ENCODE results near the gene ALG14.
"Not testable (repeated sequence)": the region's sequence is repeated elsewhere in the genome, so short reads cannot be mapped to it uniquely, and the experiment has no call there.

ALG14 gene

GRCh38 chr1:95041491-95042165, 31.1 kb downstream of the ALG14 start:
- peak; percentile 87 for DNase-seq (ENCODE audit: low read depth)

DNA sequence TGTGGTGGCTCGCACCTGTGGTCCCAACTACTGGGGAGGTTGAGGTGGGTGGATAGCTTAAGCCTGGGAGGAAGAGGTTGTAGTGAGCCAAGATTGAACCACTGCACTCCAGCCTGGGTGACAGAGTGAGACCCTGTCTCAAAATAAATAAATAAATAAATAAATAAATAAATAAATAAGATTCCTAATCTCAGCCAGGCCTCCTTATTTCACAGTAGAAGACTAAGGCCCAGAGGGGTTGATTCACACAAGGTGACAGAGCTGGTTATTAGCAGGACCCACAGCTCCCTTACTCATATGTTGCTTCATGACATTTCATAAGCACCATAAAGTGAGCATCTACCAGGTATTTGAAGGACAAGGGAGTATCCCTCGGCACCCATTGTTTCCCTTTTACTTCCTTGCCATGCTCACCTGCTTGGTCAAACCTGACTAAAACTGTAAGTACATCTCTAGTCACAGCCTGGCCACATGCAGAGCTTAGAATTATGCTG, 32.7 kb downstream of the ALG14 start:
- no peak for DNase-seq (ENCODE audit: low read depth)

- no peak for DNase-seq (ENCODE audit: low read depth)
Measured at GRCh38 chr1:95039360-95040031, 33.3 kb downstream of the ALG14 start.

GRCh38 chr1:95035536-95035935, 37.2 kb downstream of the ALG14 start:
- DNase-seq (ENCODE audit: low read depth): peak; percentile 90

DNA sequence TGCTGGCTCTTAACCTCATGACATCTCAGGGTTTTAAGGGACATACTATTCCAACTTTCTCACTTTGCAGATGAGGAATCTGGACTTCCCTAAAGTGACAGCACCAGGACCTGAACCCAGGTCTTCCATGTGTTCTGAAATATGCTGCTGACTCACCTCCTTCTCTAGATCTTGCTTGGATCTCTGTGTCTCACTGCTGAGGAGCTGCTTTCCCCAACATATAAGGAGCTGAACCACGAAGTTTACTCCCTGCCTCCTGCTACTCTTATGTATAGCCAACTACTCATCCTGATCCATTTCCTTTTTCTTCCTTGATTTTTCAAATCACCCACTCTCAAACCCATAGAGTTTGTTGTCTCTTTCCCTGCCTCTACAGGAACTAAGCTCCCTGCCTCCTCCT, 38.2 kb downstream of the ALG14 start:
- DNase-seq (ENCODE audit: low read depth): peak; percentile 48

DNA sequence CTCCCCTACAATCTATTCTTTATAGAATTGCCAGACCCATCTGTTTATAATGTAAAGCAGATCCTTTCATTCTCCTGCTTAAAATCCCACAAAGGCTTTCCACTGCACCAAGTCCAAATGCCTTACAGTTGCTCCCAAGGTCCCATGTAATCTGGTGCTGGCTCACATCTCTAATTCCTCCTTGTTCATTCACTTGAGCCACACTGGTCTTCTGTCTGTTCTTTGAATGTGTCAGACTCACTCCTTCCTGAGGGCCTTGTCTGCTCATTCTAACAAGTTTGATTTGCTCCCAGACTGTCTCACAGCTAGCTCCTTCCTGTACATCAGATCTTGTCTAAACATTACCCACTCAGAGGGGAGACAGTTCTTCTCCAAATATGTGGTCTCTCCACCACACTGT, 38.9 kb downstream of the ALG14 start:
- peak; percentile 60 for DNase-seq (ENCODE audit: low read depth)

- DNase-seq (ENCODE audit: low read depth): no peak
Measured at GRCh38 chr1:95029532-95029931, 43.2 kb downstream of the ALG14 start.

DNA sequence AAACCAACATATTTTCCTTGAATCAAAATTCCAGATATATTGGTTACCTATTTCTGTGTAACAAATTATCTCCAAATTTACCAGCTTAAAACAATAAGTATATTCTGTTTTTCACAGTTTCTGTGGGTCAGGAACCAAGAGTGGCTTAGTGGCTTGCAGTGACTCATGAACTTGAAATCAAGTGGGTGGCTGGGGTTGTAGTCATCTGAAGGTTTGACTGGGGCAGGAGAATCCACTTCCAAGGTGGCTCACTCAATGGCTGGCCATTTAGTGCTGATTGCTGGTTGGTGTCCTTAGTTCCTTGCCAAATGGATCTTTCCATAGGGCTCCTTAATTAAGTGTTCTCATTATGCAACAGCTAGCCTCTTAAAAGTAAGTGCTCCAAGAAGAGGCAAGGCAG, 43.8 kb downstream of the ALG14 start:
- no peak for DNase-seq (ENCODE audit: low read depth)

- DNase-seq (ENCODE audit: low read depth): peak; percentile 67
Measured at GRCh38 chr1:95027046-95027445, 45.7 kb downstream of the ALG14 start.

DNA sequence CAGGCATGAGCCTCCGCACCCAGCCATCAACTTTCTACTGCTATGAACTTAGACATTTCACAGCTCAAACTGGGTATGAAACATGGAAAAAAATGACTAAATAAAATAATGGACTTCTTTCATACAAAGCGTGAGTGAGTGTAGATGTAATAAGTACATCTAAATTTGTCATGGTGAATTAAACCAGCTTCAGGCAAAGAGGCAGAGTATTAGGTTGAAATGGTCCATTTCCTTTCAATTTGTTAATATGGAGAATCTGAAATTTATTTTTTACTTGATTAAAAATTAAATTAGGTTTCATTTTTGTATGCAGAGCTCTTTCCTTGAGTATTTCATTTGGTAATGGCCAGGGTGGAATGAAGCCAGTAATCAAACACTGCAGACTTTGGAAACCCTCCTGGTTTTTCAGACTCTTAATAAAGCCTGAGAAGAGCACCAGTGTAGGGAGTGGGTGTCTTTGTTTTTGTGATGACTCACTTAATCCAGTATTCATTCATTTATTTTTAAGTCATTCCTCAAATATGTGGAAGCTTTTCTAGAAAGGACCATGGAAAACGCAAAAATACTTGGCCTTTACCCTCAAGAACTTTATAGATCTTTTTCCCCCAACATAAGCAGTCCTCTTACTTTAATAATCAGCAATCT, 49.2 kb downstream of the ALG14 start:
- DNase-seq (ENCODE audit: low read depth): peak; percentile 94

- peak; percentile 23 for DNase-seq (ENCODE audit: low read depth)
Measured at GRCh38 chr1:95022644-95022926, 50.2 kb downstream of the ALG14 start.

DNA sequence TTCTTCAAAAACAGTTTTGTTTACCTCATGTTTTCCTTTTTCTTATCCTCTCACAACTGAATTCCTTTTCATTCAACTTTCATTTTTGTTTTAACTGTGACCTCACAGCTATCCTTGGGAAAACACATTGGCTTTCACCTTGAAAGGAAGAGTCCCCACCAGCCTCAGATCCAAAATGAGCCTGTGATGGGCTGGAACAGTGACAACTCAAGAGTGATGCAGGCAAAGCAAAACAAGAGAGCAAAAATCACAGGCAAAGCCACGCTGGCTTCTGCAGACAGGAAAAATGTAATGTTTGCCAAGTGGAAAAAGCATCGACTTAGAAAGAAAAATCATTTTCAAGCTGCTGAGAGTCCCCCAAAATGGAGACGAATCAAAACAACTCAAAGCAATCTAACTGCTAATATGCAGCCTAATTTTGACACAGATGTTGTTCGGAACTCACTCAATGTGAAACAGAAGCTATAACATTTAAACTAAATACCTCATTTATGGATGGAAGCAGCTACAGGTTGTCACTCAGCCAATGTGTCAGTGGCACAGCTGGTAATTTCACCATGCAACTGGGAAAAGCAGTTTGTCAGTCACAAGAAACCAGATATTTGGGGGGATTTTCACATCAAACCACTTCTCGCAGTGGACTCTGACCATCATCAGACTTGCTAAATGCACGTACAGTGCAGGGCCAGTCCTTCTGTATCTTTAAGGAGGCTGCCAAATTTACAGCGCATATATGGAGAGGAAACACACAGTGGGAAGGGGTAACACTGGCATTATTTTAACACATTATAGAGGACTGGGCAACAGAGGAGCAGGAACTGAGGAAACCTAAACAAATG, 50.7 kb downstream of the ALG14 start:
- DNase-seq (ENCODE audit: low read depth): peak; percentile 39

- no peak for DNase-seq (ENCODE audit: low read depth)
Measured at GRCh38 chr1:95021119-95021518, 51.6 kb downstream of the ALG14 start.

DNA sequence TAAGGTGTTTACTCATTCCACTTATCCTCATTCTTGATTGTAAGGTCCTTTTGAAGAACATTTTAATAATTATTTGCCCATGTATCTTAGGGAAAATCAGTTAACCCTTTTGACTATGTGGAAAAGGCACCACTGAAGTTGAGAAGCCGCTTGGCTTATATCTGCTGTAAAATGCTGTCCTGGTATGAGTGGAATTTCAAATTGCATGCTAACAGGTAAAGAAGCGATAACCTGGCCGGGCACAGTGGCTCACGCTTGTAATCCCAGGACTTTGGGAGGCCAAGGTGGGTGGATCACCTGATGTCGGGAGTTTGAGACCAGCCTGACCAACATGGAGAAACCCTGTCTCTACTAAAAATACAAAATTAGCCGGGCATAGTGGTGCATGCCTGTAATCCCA, 53.3 kb downstream of the ALG14 start:
- not testable (repeated sequence) for DNase-seq (ENCODE audit: low read depth)

- peak; percentile 60 for DNase-seq (ENCODE audit: low read depth)
Measured at GRCh38 chr1:95018602-95019369, 54.0 kb downstream of the ALG14 start.

DNA sequence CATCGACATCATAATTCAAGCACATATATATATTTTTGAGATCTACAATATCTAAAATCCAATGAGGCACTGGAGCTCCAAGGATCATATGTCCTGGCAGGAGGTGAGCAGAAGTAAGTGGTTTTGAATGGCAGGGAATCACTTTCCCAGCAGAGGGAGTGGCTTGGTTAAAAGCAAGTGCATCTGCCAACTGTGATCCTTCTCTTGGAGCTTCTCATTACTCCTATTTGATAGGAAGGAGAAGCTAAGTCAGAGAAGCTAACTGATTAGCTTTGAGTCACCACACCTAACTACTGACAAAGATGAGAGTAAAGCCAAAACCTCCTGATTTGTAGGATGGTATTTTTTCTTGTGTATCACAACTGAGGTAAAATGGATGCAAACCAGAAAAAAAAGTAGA, 55.0 kb downstream of the ALG14 start:
- DNase-seq (ENCODE audit: low read depth): no peak

GRCh38 chr1:95015076-95015475, 57.7 kb downstream of the ALG14 start:
- no peak for DNase-seq (ENCODE audit: low read depth)

DNA sequence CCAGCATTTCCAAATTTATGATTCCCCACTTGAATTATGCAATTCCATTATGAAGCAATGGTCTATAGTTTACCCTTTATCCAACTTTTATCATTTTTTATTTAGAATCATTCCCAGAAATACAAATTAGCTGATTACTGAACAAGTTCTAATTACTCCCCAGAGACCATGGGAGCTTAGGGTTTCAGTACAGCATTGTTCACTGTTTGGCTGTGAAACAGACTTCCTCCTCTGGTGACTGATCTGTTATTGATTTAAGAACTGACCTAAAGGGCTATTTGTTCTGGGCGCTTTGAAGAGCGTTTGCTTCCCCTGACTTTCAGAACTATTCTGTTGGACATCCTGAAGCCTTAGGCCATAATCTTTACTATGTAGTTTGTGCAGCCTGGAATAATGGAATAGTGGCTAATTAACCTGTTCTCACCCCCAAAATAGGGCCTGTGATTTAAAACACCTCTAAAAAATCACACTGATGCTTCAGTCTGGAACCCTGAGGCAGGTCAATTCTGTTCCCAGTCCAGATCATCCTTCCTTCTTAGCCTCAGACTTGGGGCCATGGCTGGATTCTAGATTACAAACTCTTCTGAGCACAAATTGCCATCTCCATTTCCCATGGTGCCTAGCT, 58.7 kb downstream of the ALG14 start:
- peak; percentile 13 for DNase-seq (ENCODE audit: low read depth)

- DNase-seq (ENCODE audit: low read depth): peak; percentile 90
Measured at GRCh38 chr1:95012389-95012788, 60.4 kb downstream of the ALG14 start.

DNA sequence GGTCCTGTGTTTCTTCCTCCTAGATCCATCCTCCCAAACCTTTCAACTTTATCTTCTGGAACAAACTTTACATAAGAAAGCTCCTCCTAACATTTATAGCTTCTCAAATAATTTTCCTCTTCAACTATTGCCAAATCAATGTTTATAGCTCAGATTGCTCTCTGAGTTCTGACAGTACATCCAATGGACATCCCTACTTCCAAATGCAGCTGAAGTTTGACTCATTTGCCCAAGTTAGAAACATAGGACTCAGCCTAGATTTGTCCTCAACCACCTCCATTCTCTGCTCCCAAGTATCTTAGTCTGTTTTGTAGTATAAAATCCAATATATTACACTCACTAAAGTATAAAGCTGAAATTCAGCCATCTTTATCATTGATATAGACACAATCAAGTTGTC, 62.6 kb downstream of the ALG14 start:
- no peak for DNase-seq (ENCODE audit: low read depth)

DNA sequence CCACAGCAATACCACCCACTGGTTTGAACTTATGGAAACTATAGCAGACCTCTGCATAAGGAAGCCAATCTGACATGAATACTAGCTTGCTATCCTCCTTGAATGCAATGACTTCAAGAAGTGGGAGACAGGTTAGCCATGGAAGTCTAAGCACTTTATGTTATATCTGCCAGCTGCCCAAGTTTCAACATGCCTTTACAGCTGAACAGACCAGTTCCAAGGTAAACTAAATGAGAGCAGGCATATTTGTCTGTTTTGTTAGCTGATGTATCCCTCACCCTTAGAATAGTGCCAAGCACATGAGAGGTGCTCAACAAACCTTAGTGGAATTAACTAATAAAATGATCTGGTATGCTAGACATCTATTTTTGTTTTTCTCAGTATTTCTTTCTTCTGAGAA, 65.1 kb downstream of the ALG14 start:
- no peak for DNase-seq (ENCODE audit: low read depth)

Data from EH (cell line).